Measurements from ENCODE around the gene NFKB1.

Gene NFKB1

GRCh38 chr4:102530986-102531385, 29.8 kb downstream of the NFKB1 start:
- H3K4me2 ChIP-seq (ENCODE audit: low read length): no peak overlapping the region

GRCh38 chr4:102531462-102531861, 30.3 kb downstream of the NFKB1 start:
- Histone ChIP-seq H3K9me3 (ENCODE audit: control insufficient read depth, low read length) (no peaks in the 10 kb centered on the region), H2AFZ (no peak overlapping the region), H3K27me3 (ENCODE audit: control insufficient read depth, insufficient read depth, low read length) (no peaks in the 10 kb centered on the region), H3K9ac (no peak overlapping the region), H3K4me1 (no peaks in the 10 kb centered on the region), H3K4me3 (ENCODE audit: low read depth, low read length) (no peak overlapping the region), H3K36me3 (ENCODE audit: control insufficient read depth, insufficient read depth, low read length) (no peaks in the 10 kb centered on the region), H3K27ac (no peak overlapping the region), H3K79me2 (no peaks in the 10 kb centered on the region), H3K4me2 (ENCODE audit: low read length) (no peak overlapping the region)
- TF ChIP-seq CTCF (IDR thresholded peaks at IDR 0.05): no peak

More at GRCh38 chr4:102530986-102531385, 29.8 kb downstream of the NFKB1 start:
- Histone ChIP-seq H2AFZ (no peak overlapping the region), H3K9ac (no peak overlapping the region), H3K9me3 (ENCODE audit: control insufficient read depth, low read length) (no peaks in the 10 kb centered on the region), H3K27me3 (ENCODE audit: control insufficient read depth, insufficient read depth, low read length) (no peaks in the 10 kb centered on the region), H3K4me1 (no peaks in the 10 kb centered on the region), H3K27ac (no peak overlapping the region), H3K4me3 (ENCODE audit: low read depth, low read length) (no peak overlapping the region), H3K36me3 (ENCODE audit: control insufficient read depth, insufficient read depth, low read length) (no peaks in the 10 kb centered on the region), H3K79me2 (no peaks in the 10 kb centered on the region)
- TF ChIP-seq CTCF (IDR thresholded peaks at IDR 0.05): no peak

DNA sequence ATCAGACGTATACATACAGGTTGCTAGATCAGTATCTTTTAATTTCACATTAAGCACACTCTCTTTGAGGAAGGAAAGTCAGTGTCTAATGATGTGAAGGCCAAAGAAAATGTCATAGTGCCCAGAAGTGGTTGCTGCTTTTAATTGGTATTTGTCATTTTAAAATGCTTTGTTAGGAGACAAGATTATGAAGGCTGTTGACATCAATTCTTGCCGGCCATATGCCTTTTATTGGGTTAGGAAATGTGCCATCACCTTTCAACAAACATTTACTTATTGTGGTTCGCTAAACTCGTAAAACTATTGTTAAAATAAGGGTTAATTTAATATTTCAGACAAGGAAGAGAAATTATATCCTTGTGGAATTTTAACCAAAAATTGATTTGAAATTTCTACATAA, 32.2 kb downstream of the NFKB1 start:
- H3K27ac ChIP-seq: no peak overlapping the region
- no peaks in the 10 kb centered on the region for H3K27me3 ChIP-seq (ENCODE audit: control insufficient read depth, insufficient read depth, low read length)
- H3K9ac ChIP-seq: no peak overlapping the region
- no peaks in the 10 kb centered on the region for H3K36me3 ChIP-seq (ENCODE audit: control insufficient read depth, insufficient read depth, low read length)
- no peaks in the 10 kb centered on the region for H3K4me1 ChIP-seq
- H3K4me3 ChIP-seq (ENCODE audit: low read depth, low read length): no peak overlapping the region
- H3K9me3 ChIP-seq (ENCODE audit: control insufficient read depth, low read length): no peaks in the 10 kb centered on the region
- no peak for TF ChIP-seq CTCF (IDR thresholded peaks at IDR 0.05)
- H3K4me2 ChIP-seq (ENCODE audit: low read length): no peak overlapping the region
- H3K79me2 ChIP-seq: no peaks in the 10 kb centered on the region
- H2AFZ ChIP-seq: no peak overlapping the region

DNA sequence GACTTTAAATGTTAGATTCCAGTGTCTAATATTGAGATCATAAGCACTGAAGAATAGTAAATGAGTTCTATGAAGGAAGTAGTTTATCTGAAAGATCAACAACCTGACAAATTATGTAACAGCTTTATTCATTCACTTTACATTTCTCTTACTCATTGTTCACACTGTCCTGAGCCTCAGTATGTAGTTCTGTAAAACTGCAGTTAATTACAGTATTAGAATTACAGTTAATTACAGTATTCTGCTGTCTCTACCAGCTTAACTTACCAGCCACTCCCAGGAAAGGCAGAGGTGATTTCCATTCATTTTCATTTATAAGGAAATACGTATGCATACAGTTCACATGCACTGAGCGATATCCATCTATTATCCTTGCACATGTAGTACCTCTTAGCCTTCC, 32.7 kb downstream of the NFKB1 start:
- Histone ChIP-seq H3K27me3 (ENCODE audit: control insufficient read depth, insufficient read depth, low read length) (no peaks in the 10 kb centered on the region), H3K4me1 (no peaks in the 10 kb centered on the region), H3K36me3 (ENCODE audit: control insufficient read depth, insufficient read depth, low read length) (no peaks in the 10 kb centered on the region), H3K4me3 (ENCODE audit: low read depth, low read length) (no peak overlapping the region), H3K79me2 (no peaks in the 10 kb centered on the region), H2AFZ (no peak overlapping the region), H3K4me2 (ENCODE audit: low read length) (no peak overlapping the region), H3K9ac (no peak overlapping the region), H3K9me3 (ENCODE audit: control insufficient read depth, low read length) (no peaks in the 10 kb centered on the region), H3K27ac (no peak overlapping the region)
- no peak for TF ChIP-seq CTCF (IDR thresholded peaks at IDR 0.05)

GRCh38 chr4:102534845-102535244, 33.7 kb downstream of the NFKB1 start:
- H3K27ac ChIP-seq: no peak overlapping the region
- H3K9me3 ChIP-seq (ENCODE audit: control insufficient read depth, low read length): no peaks in the 10 kb centered on the region
- no peaks in the 10 kb centered on the region for H3K79me2 ChIP-seq
- H3K36me3 ChIP-seq (ENCODE audit: control insufficient read depth, insufficient read depth, low read length): no peaks in the 10 kb centered on the region
- no peaks in the 10 kb centered on the region for H3K27me3 ChIP-seq (ENCODE audit: control insufficient read depth, insufficient read depth, low read length)
- no peak overlapping the region for H3K9ac ChIP-seq
- no peak overlapping the region for H2AFZ ChIP-seq
- no peak for TF ChIP-seq CTCF (IDR thresholded peaks at IDR 0.05)
- no peaks in the 10 kb centered on the region for H3K4me1 ChIP-seq
- H3K4me3 ChIP-seq (ENCODE audit: low read depth, low read length): no peak overlapping the region
- H3K4me2 ChIP-seq (ENCODE audit: low read length): no peak overlapping the region
